ENCODE measurements around the gene PDIA5.

The PDIA5 gene

DNA sequence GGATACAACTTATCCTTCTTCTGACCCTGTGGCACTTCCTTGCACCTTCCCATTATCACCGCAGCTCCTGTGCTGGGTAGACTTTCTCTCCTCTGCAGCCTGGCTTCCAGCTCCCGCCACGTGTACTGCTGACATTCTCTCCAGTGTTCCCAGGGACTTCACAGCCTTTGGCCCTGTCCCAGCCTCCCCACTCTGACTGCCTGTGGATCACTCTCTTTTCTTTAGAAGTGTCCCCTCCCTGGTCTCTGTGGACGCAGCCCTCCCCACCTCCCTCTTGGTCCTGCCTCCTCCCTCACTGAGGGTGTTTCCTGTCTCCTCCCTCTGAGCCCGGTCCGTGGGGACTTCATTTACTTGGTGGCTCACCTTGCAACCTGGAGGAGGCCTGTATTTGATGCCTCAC is 17.4 kb downstream of the PDIA5 start:
- TF ChIP-seq, protein P1, sequence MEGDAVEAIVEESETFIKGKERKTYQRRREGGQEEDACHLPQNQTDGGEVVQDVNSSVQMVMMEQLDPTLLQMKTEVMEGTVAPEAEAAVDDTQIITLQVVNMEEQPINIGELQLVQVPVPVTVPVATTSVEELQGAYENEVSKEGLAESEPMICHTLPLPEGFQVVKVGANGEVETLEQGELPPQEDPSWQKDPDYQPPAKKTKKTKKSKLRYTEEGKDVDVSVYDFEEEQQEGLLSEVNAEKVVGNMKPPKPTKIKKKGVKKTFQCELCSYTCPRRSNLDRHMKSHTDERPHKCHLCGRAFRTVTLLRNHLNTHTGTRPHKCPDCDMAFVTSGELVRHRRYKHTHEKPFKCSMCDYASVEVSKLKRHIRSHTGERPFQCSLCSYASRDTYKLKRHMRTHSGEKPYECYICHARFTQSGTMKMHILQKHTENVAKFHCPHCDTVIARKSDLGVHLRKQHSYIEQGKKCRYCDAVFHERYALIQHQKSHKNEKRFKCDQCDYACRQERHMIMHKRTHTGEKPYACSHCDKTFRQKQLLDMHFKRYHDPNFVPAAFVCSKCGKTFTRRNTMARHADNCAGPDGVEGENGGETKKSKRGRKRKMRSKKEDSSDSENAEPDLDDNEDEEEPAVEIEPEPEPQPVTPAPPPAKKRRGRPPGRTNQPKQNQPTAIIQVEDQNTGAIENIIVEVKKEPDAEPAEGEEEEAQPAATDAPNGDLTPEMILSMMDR (IDR thresholded peaks at IDR 0.05) = no peak
- no peak overlapping the region for H3K27ac ChIP-seq
- H3K4me3 ChIP-seq = no peak overlapping the region
- peak; percentile 69 for DNase-seq (ENCODE audit: low spot score)

- TF ChIP-seq, protein P1 (IDR thresholded peaks at IDR 0.05) = no peak
- no peak overlapping the region for H3K4me3 ChIP-seq
- peak; percentile 64 for DNase-seq (ENCODE audit: low spot score)
- peak overlapping the region; percentile 56 to 69 for H3K27ac ChIP-seq
Measured at GRCh38 chr3:123084738-123085237, 18.0 kb downstream of the PDIA5 start.

- TF ChIP-seq, protein P1 (IDR thresholded peaks at IDR 0.05) = no peak
Measured at GRCh38 chr3:123085293-123085931, 18.6 kb downstream of the PDIA5 start.

DNA sequence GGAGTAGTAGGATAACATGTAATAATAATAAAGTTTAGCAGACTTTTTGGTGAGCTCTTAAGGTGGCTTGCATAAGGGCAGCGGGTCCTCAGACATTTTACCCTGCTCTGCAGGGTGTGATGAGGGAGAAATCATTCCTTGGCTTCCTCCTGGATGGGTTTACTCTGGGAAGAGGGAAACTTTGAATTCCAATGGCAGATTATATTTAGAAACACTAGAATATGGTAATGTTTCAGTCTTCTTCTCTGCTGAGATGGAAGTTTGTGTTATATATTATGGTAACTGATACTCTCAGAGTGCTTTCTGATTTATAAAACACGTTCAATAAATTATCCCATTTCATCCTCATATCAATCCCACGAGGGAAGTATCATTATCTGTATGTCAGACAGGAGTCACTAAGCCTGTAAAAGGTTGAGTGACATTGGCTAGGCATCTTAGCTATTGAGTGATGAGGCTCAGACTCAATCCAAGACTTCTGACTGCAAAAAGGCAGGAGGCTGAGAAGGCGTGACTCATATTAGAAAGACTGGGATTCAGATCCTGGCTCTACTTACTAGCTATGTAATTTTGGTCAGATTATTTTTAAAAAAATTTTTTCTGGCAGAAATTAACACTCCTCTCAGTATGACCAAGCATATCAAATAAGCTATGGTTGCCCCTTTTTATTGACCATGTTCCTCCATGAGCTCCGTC is 19.3 kb downstream of the PDIA5 start:
- H3K4me3 ChIP-seq = no peak overlapping the region
- TF ChIP-seq, protein P1 (IDR thresholded peaks at IDR 0.05) = no peak
- peak overlapping the region; percentile 56 to 69 for H3K27ac ChIP-seq
- no peak for DNase-seq (ENCODE audit: low spot score)

More at GRCh38 chr3:123085293-123085931, 18.6 kb downstream of the PDIA5 start:
- DNase-seq (ENCODE audit: low spot score) = no peak
- Histone ChIP-seq H3K27ac (peak overlapping the region; percentile 56 to 69), H3K4me3 (peak overlapping the region; percentile 25)

GRCh38 chr3:123088387-123088786 is 21.6 kb downstream of the PDIA5 start:
- TF ChIP-seq, protein P1 (IDR thresholded peaks at IDR 0.05) = no peak
- no peak overlapping the region for H3K4me3 ChIP-seq
- DNase-seq (ENCODE audit: low spot score) = no peak
- H3K27ac ChIP-seq = no peak overlapping the region

- peak overlapping the region; percentile 74 to 85 for H3K27ac ChIP-seq
- TF ChIP-seq, protein P1 (IDR thresholded peaks at IDR 0.05) = no peak
- H3K4me3 ChIP-seq = peak overlapping the region; percentile 17
- peak; percentile 81 for DNase-seq (ENCODE audit: low spot score)
Measured at GRCh38 chr3:123089611-123090331, 22.9 kb downstream of the PDIA5 start.

Data from coronary artery (tissue), 2 donors.